ENCODE measurements around the gene ADIPOR1. TPM values are rescaled to one million over a fixed set of nuclear protein-coding genes. Genes with fewer than 3 reads are reported as not detected.

The ADIPOR1 gene
- total and polyA plus RNA-seq, 2 experiments from 2014 or later, result 83.2 to 110 TPM

DNA sequence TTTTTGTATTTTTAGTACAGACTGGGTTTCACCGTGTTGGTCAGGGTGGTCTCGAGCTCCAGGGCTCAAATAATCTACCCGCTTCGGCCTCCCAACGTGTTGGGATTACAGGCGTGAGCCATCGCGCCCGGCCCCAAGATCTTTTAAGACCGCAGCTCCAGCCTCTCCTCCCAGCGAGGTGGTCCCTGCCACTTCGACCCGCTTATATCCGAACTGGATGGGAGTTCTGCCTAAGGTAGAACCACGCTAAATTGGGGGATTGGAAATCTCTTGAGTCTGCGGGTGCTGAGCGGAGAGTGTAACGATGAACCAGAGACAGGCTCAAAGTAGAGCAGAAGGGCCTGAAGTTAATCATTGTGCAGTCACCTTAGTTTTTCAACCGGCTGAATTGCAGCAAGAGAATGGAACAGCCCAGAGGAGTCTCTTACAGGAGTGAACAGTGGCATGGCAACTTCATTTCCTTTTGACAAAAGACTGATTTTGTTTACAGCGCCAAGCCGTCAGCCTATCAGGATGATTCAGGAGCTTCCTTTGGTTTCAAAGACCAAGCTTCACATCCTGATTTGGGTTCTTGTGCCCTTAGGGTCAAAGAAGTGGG lies 9.7 kb upstream of the ADIPOR1 start:
- Histone ChIP-seq H3K9ac (peak overlapping the region; percentile 72), H3K9me2 (ENCODE audit: insufficient read depth) (no peaks in the 10 kb centered on the region), H3K79me2 (ENCODE audit: insufficient read depth) (no peaks in the 10 kb centered on the region), H3F3A (ENCODE audit: insufficient read depth) (no peaks in the 10 kb centered on the region), H4K20me1 (ENCODE audit: insufficient read depth) (no peaks in the 10 kb centered on the region), H3K36me3 (ENCODE audit: low read depth) (no peaks in the 10 kb centered on the region), H3K4me2 (ENCODE audit: unreplicated experiment) (peak overlapping the region; percentile 97), H3K27me3 (replicated peaks; ENCODE audit: insufficient read depth) (peaks cover 5% of the 10 kb centered on the region; the same call in 1 of the 2 replicates), H2AFZ (peak overlapping the region; percentile 100), H3K4me3 (peak overlapping the region; percentile 89), H3K4me1 (ENCODE audit: insufficient read depth) (peaks cover 6% of the 10 kb centered on the region; the same call in 1 of the 2 replicates), H3K9me3 (ENCODE audit: low read depth) (no peaks in the 10 kb centered on the region), H3K27ac (no peak overlapping the region)
- DNase-seq, result peak; percentile 33
- WGBS, 2 experiments (ENCODE audit: low coverage in 1 of 2, low lambda C conversion rate in 2 of 2, missing lambda C conversion rate in 2 of 2), result 8 to 9% methylated on average over 21 of the region's 21 CpGs
- no peak for TF ChIP-seq EZH2phosphoT487 (IDR thresholded peaks at IDR 0.05; ENCODE audit: insufficient read depth, low read depth)
- TF ChIP-seq EZH2 (IDR thresholded peaks at IDR 0.05; ENCODE audit: insufficient read depth, poor library complexity, severe bottlenecking), result no peak
- in situ Hi-C loops (cut with MboI), result no loop called here

DNA sequence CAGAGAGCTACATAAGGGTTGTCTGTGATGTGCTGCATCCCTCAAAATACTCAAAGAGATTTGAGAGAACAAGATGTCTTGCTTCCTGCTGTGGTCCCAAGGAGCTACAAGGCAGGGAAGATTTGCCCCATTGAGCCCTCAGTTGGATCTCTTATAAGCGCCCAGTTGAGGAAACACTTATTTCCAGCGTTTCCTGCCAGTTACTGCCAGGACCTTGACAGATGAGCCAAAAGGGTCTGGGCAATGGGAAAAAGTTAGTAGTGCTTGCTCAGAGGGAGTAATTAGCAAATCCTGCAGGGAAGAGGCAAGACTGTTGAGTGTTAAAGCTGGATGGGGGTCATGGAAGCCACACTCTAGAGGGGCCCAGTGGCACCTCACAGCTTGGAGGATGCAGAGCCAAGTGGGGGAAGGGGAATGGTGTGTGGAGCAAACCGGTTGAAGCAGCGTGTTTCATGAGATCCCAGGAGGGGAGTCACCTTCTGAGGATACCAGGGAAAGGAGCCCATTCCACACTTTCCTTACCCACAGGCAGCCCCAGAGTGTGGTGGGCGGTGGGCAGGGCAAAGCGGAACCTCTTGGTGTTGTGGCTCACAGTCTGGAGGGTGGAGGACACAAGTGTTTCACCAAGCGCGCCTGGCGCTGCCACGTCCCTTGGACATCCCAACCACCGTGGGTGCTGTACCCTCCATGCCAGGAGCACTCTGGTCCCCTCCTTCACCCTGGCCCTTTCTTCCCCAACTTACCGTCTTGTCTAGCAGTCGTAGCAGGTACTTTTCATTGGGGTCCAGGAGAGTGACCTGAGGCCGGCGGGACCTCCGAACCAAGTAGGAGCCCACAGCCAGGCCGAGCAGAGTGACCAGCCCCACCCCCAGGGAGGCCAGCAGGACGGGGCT lies 8.1 kb upstream of the ADIPOR1 start:
- no peak overlapping the region for H3K27ac ChIP-seq
- H3K27me3 ChIP-seq (replicated peaks; ENCODE audit: insufficient read depth), result no peaks in the 10 kb centered on the region
- H3F3A ChIP-seq (ENCODE audit: insufficient read depth), result no peaks in the 10 kb centered on the region
- no peaks in the 10 kb centered on the region for H3K79me2 ChIP-seq (ENCODE audit: insufficient read depth)
- peak overlapping the region; percentile 84 for H3K4me2 ChIP-seq (ENCODE audit: unreplicated experiment)
- DNase-seq, result peak; percentile 27
- H3K9me3 ChIP-seq (ENCODE audit: low read depth), result no peaks in the 10 kb centered on the region
- H3K9ac ChIP-seq, result peak overlapping the region; percentile 89
- TF ChIP-seq EZH2 (IDR thresholded peaks at IDR 0.05; ENCODE audit: insufficient read depth, poor library complexity, severe bottlenecking) (no peak), EZH2phosphoT487 (IDR thresholded peaks at IDR 0.05; ENCODE audit: insufficient read depth, low read depth) (no peak)
- peak overlapping the region; percentile 89 for H3K4me3 ChIP-seq
- no peaks in the 10 kb centered on the region for H3K36me3 ChIP-seq (ENCODE audit: low read depth)
- no peaks in the 10 kb centered on the region for H3K9me2 ChIP-seq (ENCODE audit: insufficient read depth)
- in situ Hi-C loops (cut with MboI), result no loop called here
- WGBS, 2 experiments (ENCODE audit: low coverage in 1 of 2, low lambda C conversion rate in 2 of 2, missing lambda C conversion rate in 2 of 2), result 31 to 34% methylated on average over 18 of the region's 18 CpGs
- H2AFZ ChIP-seq, result peak overlapping the region; percentile 98
- no peaks in the 10 kb centered on the region for H4K20me1 ChIP-seq (ENCODE audit: insufficient read depth)
- peaks cover 6% of the 10 kb centered on the region; the same call in 1 of the 2 replicates for H3K4me1 ChIP-seq (ENCODE audit: insufficient read depth)

DNA sequence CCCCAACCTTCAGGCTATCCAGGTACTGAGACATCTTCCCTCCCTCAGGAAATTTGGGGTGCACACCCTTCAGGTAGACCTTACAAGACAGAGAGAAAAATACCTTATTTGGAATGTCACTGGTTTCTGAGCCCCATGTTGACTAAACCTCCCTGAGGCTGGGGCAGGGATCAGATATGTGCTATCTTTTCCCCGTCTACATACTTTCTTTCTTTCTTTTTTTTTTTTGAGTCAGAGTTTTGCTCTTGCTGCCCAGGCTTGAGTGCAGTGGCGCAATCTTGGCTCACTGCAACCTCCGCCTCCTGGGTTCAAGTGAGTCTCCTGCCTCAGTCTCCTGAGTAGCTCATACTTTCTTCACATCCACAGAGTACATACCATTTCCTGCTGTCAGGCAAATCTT lies 7.3 kb upstream of the ADIPOR1 start:
- Histone ChIP-seq H3K27me3 (replicated peaks; ENCODE audit: insufficient read depth) (no peaks in the 10 kb centered on the region), H3K4me3 (no peak overlapping the region), H3F3A (ENCODE audit: insufficient read depth) (no peaks in the 10 kb centered on the region), H3K9ac (no peak overlapping the region), H3K36me3 (ENCODE audit: low read depth) (no peaks in the 10 kb centered on the region), H3K79me2 (ENCODE audit: insufficient read depth) (no peaks in the 10 kb centered on the region), H3K4me1 (ENCODE audit: insufficient read depth) (peaks cover 6% of the 10 kb centered on the region; the same call in 1 of the 2 replicates), H3K4me2 (ENCODE audit: unreplicated experiment) (no peak overlapping the region), H4K20me1 (ENCODE audit: insufficient read depth) (no peaks in the 10 kb centered on the region), H3K27ac (no peak overlapping the region), H3K9me2 (ENCODE audit: insufficient read depth) (no peaks in the 10 kb centered on the region), H2AFZ (no peak overlapping the region), H3K9me3 (ENCODE audit: low read depth) (no peaks in the 10 kb centered on the region)
- 83 to 88% methylated on average over 3 of the region's 3 CpGs for WGBS, 2 experiments (ENCODE audit: low coverage in 1 of 2, low lambda C conversion rate in 2 of 2, missing lambda C conversion rate in 2 of 2)
- no peak for TF ChIP-seq EZH2phosphoT487 (IDR thresholded peaks at IDR 0.05; ENCODE audit: insufficient read depth, low read depth)
- TF ChIP-seq EZH2 (IDR thresholded peaks at IDR 0.05; ENCODE audit: insufficient read depth, poor library complexity, severe bottlenecking), result no peak
- DNase-seq, result no peak
- in situ Hi-C loops (cut with MboI), result no loop called here

DNA sequence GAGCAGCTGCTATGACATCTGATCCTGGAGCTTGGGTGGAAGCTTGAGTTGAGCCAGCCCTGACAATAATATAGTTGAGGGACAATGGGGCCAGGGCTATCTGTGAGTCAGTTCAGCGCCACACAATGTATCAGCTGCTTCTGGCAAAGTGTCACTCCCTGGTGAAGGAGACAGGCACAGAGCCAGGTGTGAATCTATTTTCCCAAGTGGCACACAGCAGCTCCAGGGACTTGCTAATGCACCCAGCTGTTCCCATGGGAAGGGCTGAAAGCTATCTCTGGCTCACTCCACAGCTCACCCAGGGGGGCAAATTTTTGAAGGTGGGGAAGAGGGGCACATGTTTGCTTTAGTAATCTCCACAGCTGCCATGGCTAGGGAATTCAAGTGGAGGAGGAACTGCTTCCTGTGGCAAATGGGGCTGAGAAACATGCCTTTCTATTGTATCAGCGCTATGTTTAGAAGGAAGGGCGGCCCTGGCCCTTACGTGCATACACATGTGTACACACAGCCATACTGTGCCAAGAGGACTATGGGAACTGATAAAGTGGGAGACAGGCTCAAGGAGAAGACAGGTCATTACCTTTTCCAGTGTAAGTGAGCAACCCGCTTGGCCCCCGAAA lies 6.8 kb upstream of the ADIPOR1 start:
- TF ChIP-seq EZH2phosphoT487 (IDR thresholded peaks at IDR 0.05; ENCODE audit: insufficient read depth, low read depth) (no peak), EZH2 (IDR thresholded peaks at IDR 0.05; ENCODE audit: insufficient read depth, poor library complexity, severe bottlenecking) (no peak)
- Histone ChIP-seq H3F3A (ENCODE audit: insufficient read depth) (peaks cover 4% of the 10 kb centered on the region), H3K9me3 (ENCODE audit: low read depth) (no peaks in the 10 kb centered on the region), H4K20me1 (ENCODE audit: insufficient read depth) (no peaks in the 10 kb centered on the region), H3K79me2 (ENCODE audit: insufficient read depth) (no peaks in the 10 kb centered on the region), H3K9me2 (ENCODE audit: insufficient read depth) (no peaks in the 10 kb centered on the region), H3K27me3 (replicated peaks; ENCODE audit: insufficient read depth) (no peaks in the 10 kb centered on the region), H3K4me2 (ENCODE audit: unreplicated experiment) (no peak overlapping the region), H3K4me1 (ENCODE audit: insufficient read depth) (peaks cover 6% of the 10 kb centered on the region; the same call in 1 of the 2 replicates), H3K36me3 (ENCODE audit: low read depth) (no peaks in the 10 kb centered on the region), H3K4me3 (no peak overlapping the region), H3K27ac (no peak overlapping the region), H3K9ac (no peak overlapping the region), H2AFZ (no peak overlapping the region)
- 87 to 92% methylated on average over 6 of the region's 6 CpGs for WGBS, 2 experiments (ENCODE audit: low coverage in 1 of 2, low lambda C conversion rate in 2 of 2, missing lambda C conversion rate in 2 of 2)
- in situ Hi-C loops (cut with MboI), result no loop called here
- no peak for DNase-seq

All from GM23248 (cell line).